Stimulated activated CD4-positive, alpha-beta T cell treated with anti-CD3 and anti-CD28 coated beads, Interleukin-4, amount 100 ng/mL, for 48 hours (primary cell): ENCODE data around the gene MVB12A.

Experiments
- DNase-seq, 2 donors: peaks; one replicate each; pipeline ENCODE4 v3.0.0-alpha.2; 2020; ENCODE audit warnings: low read depth in 2 of 2

Gene MVB12A

GRCh38 chr19:17470068-17470841 is 50.4 kb downstream of the MVB12A start, which contains the start of gene SLC27A1:
SLC27A1 (plus strand) TSS chr19:17470524; CDS start chr19:17470541, 17 bp downstream.
- peak; percentile 77 to 88 for DNase-seq

GRCh38 chr19:17471410-17472125 is 51.7 kb downstream of the MVB12A start:
- no peak for DNase-seq

GRCh38 chr19:17473041-17473440 is 53.2 kb downstream of the MVB12A start:
- DNase-seq = no peak
